Lung (tissue), 12 donors: Measurements from ENCODE around the gene TBCB. TPM values are rescaled to one million over a fixed set of nuclear protein-coding genes. Genes with fewer than 3 reads are reported as not detected.

ENCODE experiments used
- ATAC-seq: fragments of 200-7000 bp; cut with Tn5 transposase; one replicate; pipeline ENCODE4 v1.9.1; 2020; ENCODE audit warnings: moderate number of reproducible peaks; ENCODE audit not compliant: insufficient read depth, low FRiP score
- DNase-seq, 3 donors: peaks; one replicate each; pipeline ENCODE4 v3.0.0-alpha.2; 2013 to 2017
- H3K27ac ChIP-seq, 2 donors: one replicate each; pipeline ENCODE4 v1.5.1; 2013; ENCODE audit warnings: mild to moderate bottlenecking in 2 of 2, moderate library complexity in 2 of 2, control low read depth in 1 of 2, inconsistent platforms in 1 of 2, low read depth in 1 of 2, low read length in 1 of 2
- H3K27me3 ChIP-seq, 3 donors: one replicate each; pipeline ENCODE4 v1.5.1; 2013; ENCODE audit warnings: low read length in 2 of 3; ENCODE audit not compliant: control insufficient read depth in 3 of 3, insufficient read depth in 3 of 3
- H3K36me3 ChIP-seq, 4 donors: one replicate each; pipeline ENCODE4 v1.5.1; 2013; ENCODE audit warnings: low read length in 4 of 4, mild to moderate bottlenecking in 1 of 4, moderate library complexity in 1 of 4; ENCODE audit not compliant: control insufficient read depth in 4 of 4, insufficient read depth in 4 of 4
- H3K4me1 ChIP-seq, 5 donors: one replicate each; pipeline ENCODE4 v1.5.1; 2013; ENCODE audit warnings: low read length in 5 of 5, mild to moderate bottlenecking in 2 of 5, moderate library complexity in 1 of 5; ENCODE audit not compliant: control insufficient read depth in 5 of 5, insufficient read depth in 5 of 5
- H3K4me3 ChIP-seq: one replicate; pipeline ENCODE4 v1.5.1; 2013; ENCODE audit warnings: mild to moderate bottlenecking, control low read depth, moderate library complexity
- H3K9ac ChIP-seq, 2 donors: one replicate each; pipeline ENCODE4 v1.5.1; 2013; ENCODE audit warnings: low read length in 2 of 2, control low read depth in 1 of 2; ENCODE audit not compliant: insufficient read depth in 1 of 2
- H3K9me3 ChIP-seq, 4 donors: one replicate each; pipeline ENCODE4 v1.5.1; 2013; ENCODE audit warnings: low read length in 3 of 4, mild to moderate bottlenecking in 1 of 4, moderate library complexity in 1 of 4; ENCODE audit not compliant: control insufficient read depth in 4 of 4, insufficient read depth in 3 of 4
- WGBS, 2 donors: extraction: QIAGEN DNeasy Blood & Tissue Kit; methylation state at CpG; one replicate each; pipeline ENCODE4 v1.1.7; 2013; 5-methylcytosine and 5-hydroxymethylcytosine counted together
- polyA plus RNA-seq, 2 donors: library from polyadenylated mRNA; stranded (reverse); fragments of 200-250 nt; gene quantifications; one replicate each; pipeline ENCODE4 v1.2.1, GENCODE V29; 2013
- total RNA-seq, 2 donors: library from RNA; depleted of rRNA in 1 of 2; stranded (reverse); fragments of >200 nt in 1 of 2; gene quantifications; one replicate each; pipeline ENCODE4 v1.2.1, GENCODE V29; 2014 to 2021
- TF ChIP-seq, protein P1 (sequence below): IDR thresholded peaks from 2 replicates; pipeline ENCODE4 v1.5.1; 2012; ENCODE audit warnings: mild to moderate bottlenecking; ENCODE audit errors: control extremely low read depth, extremely low read depth
- donor health status: control.
- donor health status: control.
- donor health status: Bipolar disorder and iron deficiency.
- donor health status: healthy.
- donor health status: DM: yes; HTN: yes; CAD: no.

Gene TBCB
- total and polyA plus RNA-seq, 4 donors = 63.1 to 213 (median 150) TPM

GRCh38 chr19:36152352-36153091, 37.3 kb downstream of the TBCB start, which contains the start of gene COX7A1:
Gene COX7A1, minus strand, starts transcription at chr19:36152447. Its CDS starts 40 bp downstream, at chr19:36152407.
- DNase-seq = peak; percentile 79 to 87 (median 83)
- Histone ChIP-seq H3K36me3 (peaks cover 0 to 33% (median 16%) of the 10 kb centered on the region in 4 donors), H3K9me3 (no peaks in the 10 kb centered on the region), H3K27me3 (no peaks in the 10 kb centered on the region), H3K27ac (peak within 1 kb of the TSS; percentile 95 to 99), H3K4me1 (peaks cover 0 to 15% (median 9%) of the 10 kb centered on the region in 5 donors), H3K4me3 (peak within 1 kb of the TSS; percentile 51), H3K9ac (peak within 1 kb of the TSS; percentile 68 to 92)
- TF ChIP-seq, protein P1, sequence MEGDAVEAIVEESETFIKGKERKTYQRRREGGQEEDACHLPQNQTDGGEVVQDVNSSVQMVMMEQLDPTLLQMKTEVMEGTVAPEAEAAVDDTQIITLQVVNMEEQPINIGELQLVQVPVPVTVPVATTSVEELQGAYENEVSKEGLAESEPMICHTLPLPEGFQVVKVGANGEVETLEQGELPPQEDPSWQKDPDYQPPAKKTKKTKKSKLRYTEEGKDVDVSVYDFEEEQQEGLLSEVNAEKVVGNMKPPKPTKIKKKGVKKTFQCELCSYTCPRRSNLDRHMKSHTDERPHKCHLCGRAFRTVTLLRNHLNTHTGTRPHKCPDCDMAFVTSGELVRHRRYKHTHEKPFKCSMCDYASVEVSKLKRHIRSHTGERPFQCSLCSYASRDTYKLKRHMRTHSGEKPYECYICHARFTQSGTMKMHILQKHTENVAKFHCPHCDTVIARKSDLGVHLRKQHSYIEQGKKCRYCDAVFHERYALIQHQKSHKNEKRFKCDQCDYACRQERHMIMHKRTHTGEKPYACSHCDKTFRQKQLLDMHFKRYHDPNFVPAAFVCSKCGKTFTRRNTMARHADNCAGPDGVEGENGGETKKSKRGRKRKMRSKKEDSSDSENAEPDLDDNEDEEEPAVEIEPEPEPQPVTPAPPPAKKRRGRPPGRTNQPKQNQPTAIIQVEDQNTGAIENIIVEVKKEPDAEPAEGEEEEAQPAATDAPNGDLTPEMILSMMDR = no peak
- 35 to 36% methylated on average over 38 to 40 of the region's 40 CpGs for WGBS, 2 donors
- ATAC-seq = peak; percentile 44

DNA sequence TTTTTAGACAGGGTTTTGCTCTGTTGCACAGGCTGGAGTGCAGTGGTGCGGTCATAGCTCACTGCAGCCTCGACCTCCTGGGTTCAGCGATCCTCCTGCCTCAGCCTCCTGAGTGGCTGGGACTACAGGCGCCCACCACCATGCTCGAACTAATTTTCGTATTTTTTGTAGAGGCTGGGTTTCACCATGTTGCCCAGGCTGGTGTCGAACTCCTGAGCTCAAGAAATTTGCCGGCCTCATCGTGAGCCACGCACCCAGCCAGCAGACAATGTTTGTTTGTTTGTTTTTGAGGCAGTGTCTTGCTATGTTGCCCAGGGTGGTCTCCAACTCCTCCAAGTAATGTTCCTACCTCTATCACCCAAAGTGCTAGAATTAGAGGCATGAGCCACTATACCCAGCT, 37.9 kb downstream of the TBCB start:
- no peaks in the 10 kb centered on the region for H3K9me3 ChIP-seq
- ATAC-seq (no peak), DNase-seq (no peak)
- no peak overlapping the region for H3K4me3 ChIP-seq
- H3K4me1 ChIP-seq = peaks cover 0 to 15% (median 9%) of the 10 kb centered on the region in 5 donors
- peaks cover 0 to 31% (median 14%) of the 10 kb centered on the region in 4 donors for H3K36me3 ChIP-seq
- TF ChIP-seq, protein P1 = no peak
- 93 to 96% methylated on average over 10 of the region's 10 CpGs for WGBS, 2 donors
- H3K9ac ChIP-seq = peak overlapping the region in 1 of 2 donors; percentile 92
- peak overlapping the region; percentile 84 to 99 for H3K27ac ChIP-seq
- no peaks in the 10 kb centered on the region for H3K27me3 ChIP-seq

GRCh38 chr19:36160821-36161596, 45.7 kb downstream of the TBCB start:
- H3K9ac ChIP-seq = no peak overlapping the region
- H3K4me1 ChIP-seq = peaks cover 0 to 5% (median 0%) of the 10 kb centered on the region in 5 donors
- no peaks in the 10 kb centered on the region for H3K9me3 ChIP-seq
- peak overlapping the region in 1 of 2 donors; percentile 64 for H3K27ac ChIP-seq
- TF ChIP-seq, protein P1 = no peak
- 84% methylated on average over 7 of the region's 7 CpGs for WGBS, 2 donors
- H3K27me3 ChIP-seq = no peaks in the 10 kb centered on the region
- DNase-seq (no peak), ATAC-seq (no peak)
- H3K36me3 ChIP-seq = peaks cover 0 to 4% (median 4%) of the 10 kb centered on the region in 4 donors
- H3K4me3 ChIP-seq = no peak overlapping the region
